Natural killer cell (primary cell): ENCODE measurements around the gene LTBP4. TPM values are rescaled to one million over a fixed set of nuclear protein-coding genes. Genes with fewer than 3 reads are reported as not detected.

Experiments used
- ATAC-seq, 3 donors: fragments of 150-1000 bp in 2 of 3; fragments of 200-7000 bp in 1 of 3; cut with Tn5 transposase; 1 replicate in 1 of 3; 2 replicates in 2 of 3; pipeline ENCODE4 v1.10.0; 2021; ENCODE audit warnings: mild to moderate bottlenecking in 2 of 3, moderate library complexity in 2 of 3
- DNase-seq, 2 donors: peaks; one replicate each; pipeline versions ENCODE4 v3.0.0 to v3.0.0-alpha.2; 2013 to 2021; ENCODE audit warnings: mixed read lengths in 1 of 2
- H3K27ac ChIP-seq: one replicate; pipeline ENCODE4 v1.5.1; 2013; ENCODE audit warnings: mild to moderate bottlenecking, low read length
- H3K27me3 ChIP-seq: one replicate; pipeline ENCODE4 v1.6.1; 2013; ENCODE audit warnings: low read length; ENCODE audit not compliant: control insufficient read depth, insufficient read depth
- H3K36me3 ChIP-seq: one replicate; pipeline ENCODE4 v1.6.1; 2013; ENCODE audit warnings: low read length; ENCODE audit not compliant: control insufficient read depth, insufficient read depth
- H3K4me1 ChIP-seq: one replicate; pipeline ENCODE4 v1.6.1; 2013; ENCODE audit warnings: low read length; ENCODE audit not compliant: control insufficient read depth, insufficient read depth
- H3K4me3 ChIP-seq: one replicate; pipeline ENCODE4 v1.5.1; 2013; ENCODE audit warnings: low read length
- H3K9me3 ChIP-seq: one replicate; pipeline ENCODE4 v1.6.1; 2013; ENCODE audit warnings: low read length; ENCODE audit not compliant: control insufficient read depth, insufficient read depth
- H3K27ac Mint-ChIP-seq, 2 donors: one replicate each; pipeline ENCODE4 v1.8.0; 2022; ENCODE audit warnings: mild to moderate bottlenecking in 2 of 2, mixed read lengths in 2 of 2, moderate library complexity in 1 of 2
- H3K27me3 Mint-ChIP-seq, 2 donors: one replicate each; pipeline ENCODE4 v1.8.0; 2022; ENCODE audit warnings: low read depth in 2 of 2, mixed read lengths in 2 of 2
- H3K36me3 Mint-ChIP-seq: one replicate; pipeline ENCODE4 v1.8.0; 2022; ENCODE audit warnings: mixed read lengths
- H3K4me1 Mint-ChIP-seq, 2 donors: one replicate each; pipeline ENCODE4 v1.8.0; 2022; ENCODE audit warnings: mixed read lengths in 2 of 2
- H3K4me3 Mint-ChIP-seq: one replicate; pipeline ENCODE4 v1.8.0; 2022; ENCODE audit warnings: mild to moderate bottlenecking, moderate library complexity, mixed read lengths
- H3K9me3 Mint-ChIP-seq, 2 donors: one replicate each; pipeline ENCODE4 v1.8.0; 2022; ENCODE audit warnings: mixed read lengths in 2 of 2
- CTCF ChIP-seq: fragments of 200-600 bp; IDR thresholded peaks from one replicate; pipeline ENCODE4 v1.8.0; 2022; ENCODE audit warnings: antibody characterized with exemption
- WGBS: methylation state at CpG from one replicate; pipeline ENCODE4 v1.1.7; 2013; ENCODE audit warnings: missing lambda C conversion rate; ENCODE audit not compliant: insufficient coverage; 5-methylcytosine and 5-hydroxymethylcytosine counted together
- intact Hi-C: fragments of 100-400 bp; cut with micrococcal nuclease; formaldehyde crosslinking; loops from one replicate; pipeline ENCODE4 v1.14.2; 2022
- total RNA-seq, 4 donors: library from RNA; stranded (reverse); fragments of 120-200 nt in 1 of 4; gene quantifications; one replicate each; pipeline versions ENCODE4 v1.2.3 to v1.2.4, GENCODE V29; 2013 to 2022

LTBP4 gene
- total RNA-seq, 3 donors from 2014 or later (not counting 1 experiment from before 2014, with no cell fraction given), result 153 to 182 (median 157) TPM

- no peaks in the 10 kb centered on the region for H3K9me3 Mint-ChIP-seq
- peak overlapping the region; percentile 71 for H3K27ac ChIP-seq
- peak in 1 of 2 donors; percentile 52 for DNase-seq
- peak overlapping the region; percentile 88 for H3K4me3 Mint-ChIP-seq
- peaks cover 73% of the 10 kb centered on the region for H3K4me1 ChIP-seq
- no peaks in the 10 kb centered on the region for H3K9me3 ChIP-seq
- intact Hi-C loops, result loop anchor here (2.0 to 10.0 kb wide), 3 partner anchors 34 to 940 kb away; no protein-coding TSS in a partner anchor
- peaks cover 42 to 71% of the 10 kb centered on the region in 2 donors for H3K4me1 Mint-ChIP-seq
- H3K27ac Mint-ChIP-seq, result peak overlapping the region; percentile 75 to 87
- WGBS, result 24% methylated on average over 29 of the region's 29 CpGs
- ATAC-seq, result no peak
- H3K36me3 ChIP-seq, result no peaks in the 10 kb centered on the region
- H3K4me3 ChIP-seq, result peak overlapping the region; percentile 44
- H3K36me3 Mint-ChIP-seq, result no peaks in the 10 kb centered on the region
- peaks cover 3 to 27% of the 10 kb centered on the region in 2 donors for H3K27me3 Mint-ChIP-seq
- TF ChIP-seq CTCF, result no peak
- H3K27me3 ChIP-seq, result peaks cover 26% of the 10 kb centered on the region
These were observed 3.6 kb downstream of the LTBP4 start for GRCh38 chr19:40604647-40605215.

- Mint-ChIP-seq H3K27me3 (peaks cover 0 to 26% of the 10 kb centered on the region in 2 donors), H3K27ac (peak overlapping the region; percentile 75 to 87), H3K9me3 (no peaks in the 10 kb centered on the region), H3K4me3 (peak overlapping the region; percentile 92), H3K4me1 (peaks cover 46 to 74% of the 10 kb centered on the region in 2 donors), H3K36me3 (no peaks in the 10 kb centered on the region)
- H3K27ac ChIP-seq, result peak overlapping the region; percentile 71
- H3K27me3 ChIP-seq, result peaks cover 19% of the 10 kb centered on the region
- intact Hi-C loops, result loop anchor here (2.0 to 10.0 kb wide), 3 partner anchors 35 to 939 kb away; no protein-coding TSS in a partner anchor
- DNase-seq, result peak; percentile 66 to 90
- H3K4me3 ChIP-seq, result peak overlapping the region; percentile 44
- TF ChIP-seq CTCF, result no peak
- no peaks in the 10 kb centered on the region for H3K36me3 ChIP-seq
- under 1% methylated on average over 71 of the region's 71 CpGs for WGBS
- ATAC-seq, result peak; percentile 38 to 72 (median 56)
- peaks cover 73% of the 10 kb centered on the region for H3K4me1 ChIP-seq
- H3K9me3 ChIP-seq, result no peaks in the 10 kb centered on the region
These were observed 4.2 kb downstream of the LTBP4 start for GRCh38 chr19:40605216-40605971.

- DNase-seq (no peak), ATAC-seq (no peak)
- WGBS, result 81% methylated on average over 31 of the region's 31 CpGs
- H3K9me3 ChIP-seq, result no peaks in the 10 kb centered on the region
- peaks cover 4% of the 10 kb centered on the region for H3K27me3 ChIP-seq
- H3K27ac ChIP-seq, result no peak overlapping the region
- H3K4me1 ChIP-seq, result peaks cover 66% of the 10 kb centered on the region
- TF ChIP-seq CTCF, result no peak
- no peak overlapping the region for H3K4me3 ChIP-seq
- H3K4me3 Mint-ChIP-seq, result peak overlapping the region; percentile 65
- no peaks in the 10 kb centered on the region for H3K9me3 Mint-ChIP-seq
- H3K27ac Mint-ChIP-seq, result peak overlapping the region in 1 of 2 donors; percentile 69
- H3K27me3 Mint-ChIP-seq, result peaks cover 0 to 12% of the 10 kb centered on the region in 2 donors
- intact Hi-C loops, result loop anchor here (10.0 kb wide), 1 partner anchor 937 kb away; no protein-coding TSS in a partner anchor
- no peaks in the 10 kb centered on the region for H3K36me3 ChIP-seq
- H3K36me3 Mint-ChIP-seq, result no peaks in the 10 kb centered on the region
- H3K4me1 Mint-ChIP-seq, result peaks cover 52 to 78% of the 10 kb centered on the region in 2 donors
These were observed 6.4 kb downstream of the LTBP4 start for GRCh38 chr19:40607311-40608239.
